ENCODE measurements around the gene FNDC4.
"Not testable (repeated sequence)": the region's sequence is repeated elsewhere in the genome, so short reads cannot be mapped to it uniquely, and the experiment has no call there.

Gene FNDC4

GRCh38 chr2:27494944-27495554 lies at the start of gene FNDC4:
Gene FNDC4, minus strand, starts transcription at chr2:27495200. Its CDS starts 521 bp downstream, at chr2:27494679.
- no peak for DNase-seq (ENCODE audit: extremely low read depth, insufficient read length)
- H3K27me3 ChIP-seq (replicated peaks; ENCODE audit: control insufficient read depth, insufficient read depth, low read length): no peaks in the 10 kb centered on the region; the same call in none of the 2 replicates
- H3K4me3 ChIP-seq (replicated peaks; ENCODE audit: low read depth, low read length): no peak within 1 kb of the TSS
- no peak for TF ChIP-seq CTCF (IDR thresholded peaks at IDR 0.05; ENCODE audit: insufficient read depth, low read length, poor library complexity, severe bottlenecking)
- no peaks in the 10 kb centered on the region for H3K36me3 ChIP-seq (ENCODE audit: control insufficient read depth, insufficient read depth, low read length)

DNA sequence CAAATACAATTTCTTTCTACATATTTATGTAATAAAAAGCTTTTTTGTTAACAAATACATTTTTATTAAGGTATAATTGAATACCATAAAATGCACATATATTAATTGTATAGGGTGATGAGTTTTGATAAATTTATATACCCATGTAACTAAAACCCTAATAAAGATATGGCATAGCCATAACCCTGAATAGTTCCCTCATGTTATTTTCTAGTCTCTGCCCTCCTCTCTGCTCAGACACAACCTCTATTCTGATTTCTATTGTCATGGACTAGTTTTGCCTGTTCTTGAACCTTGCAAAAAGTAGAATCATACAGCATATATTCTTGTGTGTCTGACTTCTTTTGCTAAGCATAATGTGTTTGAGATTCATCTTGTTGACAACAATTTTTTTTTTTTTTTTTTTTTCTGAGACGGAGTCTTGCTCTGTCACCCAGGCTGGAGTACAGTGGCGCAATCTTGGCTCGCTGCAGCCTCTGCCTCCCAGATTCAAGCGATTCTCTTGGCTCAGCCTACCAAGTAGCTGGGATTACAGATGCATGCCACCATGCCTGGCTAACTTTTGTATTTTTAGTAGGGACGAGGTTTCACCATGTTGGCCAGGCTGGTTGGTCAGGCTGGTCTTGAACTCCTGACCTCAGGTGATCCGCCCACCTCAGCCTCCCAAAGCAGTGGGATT lies 49.3 kb upstream of the FNDC4 start:
- Histone ChIP-seq H3K27me3 (replicated peaks; ENCODE audit: control insufficient read depth, insufficient read depth, low read length) (no peaks in the 10 kb centered on the region), H3K4me3 (replicated peaks; ENCODE audit: low read depth, low read length) (no peak overlapping the region), H3K36me3 (ENCODE audit: control insufficient read depth, insufficient read depth, low read length) (no peaks in the 10 kb centered on the region)
- no peak for DNase-seq (ENCODE audit: extremely low read depth, insufficient read length)
- no peak for TF ChIP-seq CTCF (IDR thresholded peaks at IDR 0.05; ENCODE audit: insufficient read depth, low read length, poor library complexity, severe bottlenecking)

DNA sequence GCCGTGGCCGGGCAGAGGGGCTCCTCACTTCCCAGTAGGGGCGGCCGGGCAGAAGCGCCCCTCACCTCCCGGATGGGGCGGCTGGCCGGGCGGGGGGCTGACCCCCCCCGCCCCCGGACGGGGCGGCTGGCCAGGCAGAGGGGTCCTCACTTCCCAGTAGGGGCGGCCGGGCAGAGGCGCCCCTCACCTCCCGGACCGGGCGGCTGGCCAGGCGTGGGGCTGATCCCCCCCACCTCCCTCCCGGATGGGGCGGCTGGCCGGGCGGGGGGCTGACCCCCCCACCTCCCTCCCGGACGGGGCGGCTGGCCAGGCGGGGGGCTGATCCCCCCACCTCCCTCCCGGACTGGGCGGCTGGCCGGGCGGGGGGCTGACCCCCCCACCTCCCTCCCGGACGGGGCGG lies 44.6 kb upstream of the FNDC4 start:
- H3K4me3 ChIP-seq (replicated peaks; ENCODE audit: low read depth, low read length); H3K36me3 ChIP-seq (ENCODE audit: control insufficient read depth, insufficient read depth, low read length); H3K27me3 ChIP-seq (replicated peaks; ENCODE audit: control insufficient read depth, insufficient read depth, low read length); DNase-seq (ENCODE audit: extremely low read depth, insufficient read length): not testable (repeated sequence)

DNA sequence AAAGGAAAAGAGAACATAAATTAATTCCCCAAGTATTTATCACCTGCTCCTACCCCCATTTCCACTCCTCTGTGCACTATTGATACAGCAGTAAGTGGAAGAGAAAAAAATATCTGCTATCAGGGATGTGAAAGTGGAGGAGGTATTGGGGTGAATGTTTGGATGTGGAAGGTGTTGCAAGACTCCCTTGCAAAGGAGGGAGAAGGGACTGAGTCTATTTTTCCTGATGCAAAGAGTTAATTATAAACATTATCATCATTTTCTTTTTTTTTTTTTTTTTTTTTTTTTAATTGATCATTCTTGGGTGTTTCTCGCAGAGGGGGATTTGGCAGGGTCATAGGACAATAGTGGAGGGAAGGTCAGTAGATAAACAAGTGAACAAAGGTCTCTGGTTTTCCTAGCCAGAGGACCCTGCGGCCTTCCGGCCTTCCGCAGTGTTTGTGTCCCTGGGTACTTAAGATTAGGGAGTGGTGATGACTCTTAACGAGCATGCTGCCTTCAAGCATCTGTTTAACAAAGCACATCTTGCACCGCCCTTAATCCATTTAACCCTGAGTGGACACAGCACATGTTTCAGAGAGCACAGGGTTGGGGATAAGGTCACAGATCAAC lies 43.9 kb upstream of the FNDC4 start:
- not testable (repeated sequence) for H3K27me3 ChIP-seq (replicated peaks; ENCODE audit: control insufficient read depth, insufficient read depth, low read length); H3K36me3 ChIP-seq (ENCODE audit: control insufficient read depth, insufficient read depth, low read length); DNase-seq (ENCODE audit: extremely low read depth, insufficient read length); H3K4me3 ChIP-seq (replicated peaks; ENCODE audit: low read depth, low read length)

- TF ChIP-seq CTCF (IDR thresholded peaks at IDR 0.05; ENCODE audit: insufficient read depth, low read length, poor library complexity, severe bottlenecking): no peak
- no peaks in the 10 kb centered on the region for H3K27me3 ChIP-seq (replicated peaks; ENCODE audit: control insufficient read depth, insufficient read depth, low read length)
Measured at GRCh38 chr2:27537287-27537686, 42.3 kb upstream of the FNDC4 start.

DNA sequence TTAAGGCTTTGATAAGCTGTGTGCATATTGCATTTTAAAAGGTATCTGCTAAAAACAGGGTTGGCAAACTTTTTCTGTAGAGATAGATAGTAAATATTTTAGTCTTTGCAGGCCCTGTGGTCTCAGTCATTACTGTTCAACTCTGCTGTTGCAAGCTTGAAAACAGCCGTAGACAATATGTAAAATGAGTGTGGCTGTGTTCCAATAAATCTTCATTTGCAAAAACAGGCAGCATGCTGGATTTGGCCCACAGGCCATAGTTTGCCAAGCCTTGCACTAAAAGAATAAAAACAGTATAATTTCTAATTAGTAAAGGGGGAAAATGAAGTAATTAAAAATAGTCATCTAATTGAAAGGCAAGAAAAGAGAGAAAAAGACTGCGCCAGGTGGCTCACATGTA lies 37.0 kb upstream of the FNDC4 start:
- Histone ChIP-seq H3K27me3 (replicated peaks; ENCODE audit: control insufficient read depth, insufficient read depth, low read length) (no peaks in the 10 kb centered on the region), H3K4me3 (replicated peaks; ENCODE audit: low read depth, low read length) (no peak overlapping the region), H3K36me3 (ENCODE audit: control insufficient read depth, insufficient read depth, low read length) (no peaks in the 10 kb centered on the region)
- no peak for DNase-seq (ENCODE audit: extremely low read depth, insufficient read length)
- no peak for TF ChIP-seq CTCF (IDR thresholded peaks at IDR 0.05; ENCODE audit: insufficient read depth, low read length, poor library complexity, severe bottlenecking)

More at GRCh38 chr2:27537287-27537686, 42.3 kb upstream of the FNDC4 start:
- no peak overlapping the region for H3K4me3 ChIP-seq (replicated peaks; ENCODE audit: low read depth, low read length)
- no peak for DNase-seq (ENCODE audit: extremely low read depth, insufficient read length)
- no peaks in the 10 kb centered on the region for H3K36me3 ChIP-seq (ENCODE audit: control insufficient read depth, insufficient read depth, low read length)
